Activated CD4-positive, CD25-positive, alpha-beta regulatory T cell treated with anti-CD3 and anti-CD28 coated beads, Interleukin-2, amount 50 U/mL, for 72 hours (primary cell): ENCODE data around the gene KLF15.
A peak's percentile ranks its signal among the peaks of the same experiment; 100 is the strongest.

Experiments
- DNase-seq: peaks from one replicate; pipeline ENCODE4 v3.0.0; 2021

Gene KLF15

DNA sequence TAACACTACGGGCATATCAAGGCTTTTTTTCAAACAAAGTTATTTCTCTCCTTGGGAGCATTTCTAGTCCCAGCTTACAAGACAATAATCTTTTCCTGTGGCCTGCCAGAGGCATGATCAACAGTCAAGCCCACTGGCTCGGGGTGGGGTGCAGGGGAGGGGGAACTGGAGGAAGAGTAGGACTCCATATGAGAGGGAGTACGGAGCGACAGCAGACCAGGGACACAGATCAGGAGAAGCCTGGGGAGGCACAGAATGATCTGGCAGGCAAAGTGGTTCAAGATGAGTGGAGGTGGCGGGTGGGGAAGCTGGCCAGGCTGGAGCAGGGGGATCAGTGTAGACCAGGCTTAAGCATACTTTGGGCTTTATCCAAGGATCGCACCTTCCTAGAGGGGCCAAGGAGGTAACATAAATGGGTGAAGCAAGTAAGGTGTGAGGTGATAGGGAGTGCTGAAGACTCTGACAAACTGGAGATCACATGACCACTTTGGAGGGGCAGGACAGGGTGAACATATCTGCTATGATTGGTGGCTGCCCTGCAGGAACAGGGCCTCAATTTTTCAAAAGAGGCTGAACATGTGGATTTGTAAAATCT, 37.4 kb downstream of the KLF15 start:
- no peak for DNase-seq

DNA sequence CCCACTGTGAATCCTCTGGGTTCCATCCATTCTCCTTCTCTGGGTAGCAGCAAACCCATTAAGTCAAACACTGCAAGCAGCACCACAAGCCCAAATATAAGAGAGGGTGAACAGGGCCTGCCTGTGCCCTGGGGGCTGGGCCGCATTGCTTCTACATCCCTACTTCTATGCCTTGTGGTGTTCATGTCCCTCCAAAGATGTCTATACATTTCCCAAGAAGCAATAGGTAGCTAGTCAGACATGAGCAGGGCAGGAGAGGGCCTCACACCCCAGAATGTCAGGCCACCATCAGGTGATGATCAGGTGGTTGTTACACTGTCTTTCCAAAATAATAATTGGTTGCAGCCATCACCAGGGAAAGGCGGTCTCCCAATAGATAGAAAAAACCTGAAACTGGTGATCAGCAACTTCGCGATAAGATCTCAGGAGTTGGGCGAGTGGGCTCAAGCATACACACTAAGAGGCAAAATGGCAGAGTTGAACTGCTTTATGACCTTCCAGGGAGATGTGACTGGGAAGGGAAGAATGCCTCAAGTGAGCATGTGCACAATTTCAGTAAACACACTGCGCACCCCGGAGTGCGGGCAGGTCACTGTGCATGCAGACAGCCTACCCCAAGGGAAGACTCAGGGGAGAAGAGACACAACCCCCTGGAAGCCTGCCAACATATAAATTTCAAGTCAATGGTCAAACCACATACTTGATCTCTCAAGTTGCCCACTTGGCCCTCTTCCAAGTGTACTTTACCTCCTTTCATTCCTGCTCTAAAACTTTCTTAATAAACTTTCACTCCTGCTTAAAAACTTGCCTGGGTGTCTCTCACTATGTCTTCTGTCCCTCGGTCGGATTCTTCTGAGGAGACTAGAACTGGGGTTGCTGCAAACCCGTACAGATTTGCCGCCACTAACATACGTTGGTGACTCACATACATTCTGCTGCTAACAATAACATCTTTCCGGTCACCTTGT, 39.9 kb downstream of the KLF15 start:
- DNase-seq = no peak

- DNase-seq = peak; percentile 21
Observed at GRCh38 chr3:126316501-126316939, 40.7 kb downstream of the KLF15 start.

DNA sequence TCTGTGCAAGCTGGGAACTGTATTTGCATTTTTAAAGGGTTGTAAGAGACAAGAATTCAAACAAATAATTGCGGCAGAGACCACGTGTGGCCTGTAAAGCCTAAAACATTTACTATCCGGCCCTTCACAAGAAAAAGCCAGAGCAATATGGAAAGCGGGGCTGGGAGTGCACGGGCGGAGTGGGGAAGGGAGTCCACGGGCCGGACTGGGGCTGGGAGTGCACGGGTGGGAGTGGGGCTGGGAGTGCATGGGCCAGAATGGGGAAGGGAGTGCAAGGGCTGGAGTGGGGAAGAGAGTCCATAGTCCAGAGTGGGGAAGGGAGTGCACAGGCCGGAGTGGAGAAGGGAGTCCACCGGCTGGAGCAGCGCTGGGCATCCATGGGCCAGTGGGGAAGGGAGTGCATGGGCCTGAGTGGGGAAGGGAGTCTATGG, 41.2 kb downstream of the KLF15 start:
- no peak for DNase-seq

GRCh38 chr3:126314790-126315658, 42.2 kb downstream of the KLF15 start:
- DNase-seq = no peak

- no peak for DNase-seq
Observed at GRCh38 chr3:126314305-126314789, 42.9 kb downstream of the KLF15 start.

GRCh38 chr3:126313580-126314304, 43.5 kb downstream of the KLF15 start:
- no peak for DNase-seq

GRCh38 chr3:126313166-126313565, 44.0 kb downstream of the KLF15 start:
- no peak for DNase-seq

- no peak for DNase-seq
Observed at GRCh38 chr3:126312341-126312740, 44.9 kb downstream of the KLF15 start.

- no peak for DNase-seq
Observed at GRCh38 chr3:126311338-126311978, 45.8 kb downstream of the KLF15 start.

DNA sequence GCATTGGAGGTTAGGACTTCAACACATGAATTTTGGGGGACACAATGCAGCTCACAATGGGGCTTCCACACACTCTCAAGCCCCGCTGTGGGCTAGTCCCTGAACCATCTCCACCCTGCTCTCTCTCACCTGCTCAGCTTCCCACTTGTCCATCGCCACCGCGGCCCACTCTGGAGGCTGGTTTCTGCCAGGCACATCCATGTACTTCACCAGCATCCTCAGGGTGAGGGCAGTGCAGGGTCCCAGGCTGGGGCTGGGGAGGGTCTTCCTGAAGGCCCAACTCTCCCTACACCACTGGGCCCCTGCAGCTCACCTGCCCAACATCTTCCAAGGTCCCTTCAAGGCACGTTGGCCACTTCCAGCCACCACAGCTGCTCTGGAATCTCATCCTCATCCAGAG, 46.4 kb downstream of the KLF15 start:
- DNase-seq = no peak

- no peak for DNase-seq
Observed at GRCh38 chr3:126309861-126310655, 47.1 kb downstream of the KLF15 start.

- no peak for DNase-seq
Observed at GRCh38 chr3:126309165-126309564, 48.0 kb downstream of the KLF15 start.

- no peak for DNase-seq
Observed at GRCh38 chr3:126308394-126309125, 48.6 kb downstream of the KLF15 start.

GRCh38 chr3:126307591-126308393, 49.4 kb downstream of the KLF15 start:
- no peak for DNase-seq

DNA sequence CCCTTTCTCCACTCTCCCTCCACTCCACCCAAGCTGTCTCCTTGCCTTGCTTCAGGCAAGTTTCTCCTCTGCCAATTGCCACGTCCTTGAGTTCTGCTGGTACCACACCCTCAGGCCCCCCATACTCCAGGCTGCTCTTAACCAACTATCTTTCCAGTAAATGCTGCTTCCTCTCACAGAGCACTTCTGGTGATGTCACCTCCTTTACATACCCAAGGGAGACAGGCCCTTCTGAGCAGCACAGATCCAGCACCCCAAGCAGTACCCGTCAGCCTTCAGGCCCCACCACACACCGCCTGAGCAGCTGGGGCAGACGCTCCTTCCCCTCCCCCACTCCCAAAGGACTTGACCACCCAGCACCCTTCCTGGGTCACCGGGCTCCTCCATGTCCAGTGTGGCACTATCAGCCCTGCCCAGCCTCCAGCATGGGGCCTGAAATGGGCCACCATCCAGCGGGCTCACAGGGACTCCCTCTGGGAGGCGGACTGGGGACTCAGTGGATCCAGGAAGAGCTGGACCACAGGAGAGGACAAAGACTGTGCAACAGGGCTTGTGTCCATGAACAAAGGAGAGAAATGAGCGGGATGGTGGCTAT, 50.2 kb downstream of the KLF15 start:
- DNase-seq = no peak

GRCh38 chr3:126306397-126306796, 50.8 kb downstream of the KLF15 start:
- no peak for DNase-seq

- DNase-seq = no peak
Observed at GRCh38 chr3:126305427-126305826, 51.8 kb downstream of the KLF15 start.

DNA sequence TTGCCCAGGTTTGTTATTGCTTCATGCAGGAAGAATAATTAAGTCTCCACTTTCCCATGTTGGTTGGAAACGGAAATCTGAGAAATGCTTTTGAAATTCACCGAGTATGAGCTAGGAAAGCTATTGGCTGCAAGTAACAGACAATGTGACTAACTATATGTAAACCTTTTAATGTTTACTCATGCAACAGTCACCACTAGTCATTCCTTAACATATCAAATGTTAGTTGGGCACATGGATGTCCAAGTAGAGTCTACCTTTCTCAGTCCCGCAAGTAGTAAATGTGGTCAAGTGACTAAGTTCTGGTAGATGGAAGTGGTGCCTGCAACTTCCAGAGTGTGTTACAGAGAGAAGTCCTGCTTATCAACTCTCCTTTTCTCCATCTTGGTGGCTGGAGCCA, 52.5 kb downstream of the KLF15 start:
- DNase-seq = no peak
